Measurements from ENCODE around the gene DCT.

DCT gene

GRCh38 chr13:94395860-94396259, 83.6 kb downstream of the DCT start:
- DNase-seq (ENCODE audit: low spot score) = no peak

- DNase-seq (ENCODE audit: low spot score) = no peak
Observed at GRCh38 chr13:94394723-94395122, 84.8 kb downstream of the DCT start.

- DNase-seq (ENCODE audit: low spot score) = no peak
Observed at GRCh38 chr13:94390881-94391280, 88.6 kb downstream of the DCT start.

- DNase-seq (ENCODE audit: low spot score) = no peak
Observed at GRCh38 chr13:94389604-94390351, 89.7 kb downstream of the DCT start.

- no peak for DNase-seq (ENCODE audit: low spot score)
Observed at GRCh38 chr13:94387047-94387446, 92.4 kb downstream of the DCT start.

All from HuH-7.5 (cell line).